22Rv1 (cell line): ENCODE results near the gene ISCA2.

Source experiments
- CTCF ChIP-seq: fragments of 450-650 bp; IDR thresholded peaks from 2 replicates; pipeline ENCODE4 v1.5.1; 2017; ENCODE audit warnings: mild to moderate bottlenecking
- ZFX ChIP-seq: fragments of 450-650 bp; IDR thresholded peaks from 2 replicates; pipeline ENCODE4 v1.6.1; 2017; ENCODE audit warnings: antibody characterized with exemption, borderline replicate concordance

DNA sequence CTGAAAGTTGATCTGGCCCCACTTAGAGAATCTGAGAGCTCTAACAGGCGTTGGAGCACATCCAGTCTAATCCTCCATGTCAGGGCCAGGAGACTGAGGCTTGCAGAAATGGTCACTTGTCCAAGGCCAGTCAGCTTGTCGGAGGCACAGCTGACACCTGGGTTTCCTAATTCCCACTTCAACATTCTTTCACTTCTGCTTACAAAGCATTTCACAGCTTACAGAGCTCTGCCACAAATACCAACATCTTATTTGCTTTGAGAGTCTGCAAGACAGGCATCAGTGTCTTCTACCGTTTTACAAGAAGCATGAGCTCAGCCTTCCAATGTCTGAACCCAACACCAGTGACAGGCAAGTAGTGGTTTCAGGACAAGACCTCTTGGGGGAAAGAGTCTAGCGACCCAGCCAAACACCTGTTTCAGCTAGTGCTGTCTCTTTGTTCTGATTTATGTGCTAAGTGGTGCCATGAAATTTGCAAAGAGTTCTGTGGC lies 31.8 kb downstream of the ISCA2 start:
- no peak for TF ChIP-seq CTCF
- no peak for TF ChIP-seq ZFX
